HepG2 (cell line): Measurements from ENCODE around the gene KRTAP10-9. TPM values are rescaled to one million over a fixed set of nuclear protein-coding genes. Genes with fewer than 3 reads are reported as not detected.

Source experiments
- ATAC-seq: fragments of 200-7000 bp; cut with Tn5 transposase; 3 replicates; pipeline ENCODE4 v1.9.1; 2020; ENCODE audit warnings: mild to moderate bottlenecking, moderate library complexity
- BruUV-seq: library from RNA; stranded (reverse); fragments of 400-500 nt; replicated peaks from 2 replicates; lab custom pipeline; 2021; lab: Mats Ljungman, UMichigan
- CTCF ChIA-PET: fragments of 300-600 bp; formaldehyde crosslinking; extraction: SDS; loops from one replicate; lab custom pipeline; 2021; ENCODE audit warnings: low total read pairs, inconsistent platforms, low intra/inter-chr PET ratio; lab: Yijun Ruan, JAX
- POLR2A ChIA-PET: fragments of 350-600 bp; sonication (Branson Sonifier 250); formaldehyde crosslinking; loops from one replicate; lab custom pipeline; 2020; ENCODE audit warnings: antibody characterized with exemption, inconsistent platforms; lab: Yijun Ruan, JAX
- DNase-seq: peaks from one replicate; pipeline ENCODE4 v3.0.0-alpha.2; 2015; ENCODE audit warnings: low spot score
- FAIRE-seq: peaks from 3 replicates; lab custom pipeline; 2011; peaks lifted over from hg19 to GRCh38; lab: Jason Lieb, UNC
- H2AFZ ChIP-seq: one replicate; pipeline ENCODE4 v1.6.1; 2011; ENCODE audit warnings: low read length, inconsistent platforms
- H3K27ac ChIP-seq: fragments of 300-600 bp; 3 replicates; pipeline ENCODE4 v1.8.0; 2011; ENCODE audit warnings: mixed run types, mild to moderate bottlenecking, mixed read lengths, low read length, inconsistent platforms; ENCODE audit not compliant: insufficient read depth; ENCODE audit errors: extremely low read length
- H3K27me3 ChIP-seq, 2 experiments: fragments of 200-600 bp in 1 of 2; 2 replicates in 1 of 2; 3 replicates in 1 of 2; pipeline versions ENCODE4 v1.6.0 to v1.8.0; 2011; ENCODE audit warnings: low read length in 2 of 2, mild to moderate bottlenecking in 2 of 2, moderate library complexity in 2 of 2, inconsistent platforms in 1 of 2; ENCODE audit not compliant: insufficient read depth in 2 of 2, control insufficient read depth in 1 of 2
- H3K36me3 ChIP-seq, 2 experiments: fragments of 200-600 bp in 1 of 2; replicated peaks in 1 of 2; 2 replicates in 1 of 2; 3 replicates in 1 of 2; pipeline versions ENCODE4 v1.5.1 to v1.8.0; 2011; ENCODE audit warnings: low read length in 2 of 2, inconsistent platforms in 1 of 2; ENCODE audit not compliant: insufficient read depth in 2 of 2, control insufficient read depth in 1 of 2
- H3K4me1 ChIP-seq: 2 replicates; pipeline ENCODE4 v1.5.1; 2012; ENCODE audit warnings: low read length, inconsistent platforms; ENCODE audit not compliant: insufficient read depth
- H3K4me2 ChIP-seq: 2 replicates; pipeline ENCODE4 v1.6.0; 2011; ENCODE audit warnings: low read depth, low read length, inconsistent platforms
- H3K4me3 ChIP-seq, 3 experiments: fragments of 200-600 bp in 1 of 3; sonication (generic), shearing (Covaris generic) in 1 of 3; replicated peaks in 1 of 3; 2 replicates each; pipeline ENCODE4 v1.5.1; 2011 to 2016; ENCODE audit warnings: low read length in 3 of 3, inconsistent platforms in 2 of 3, low read depth in 2 of 3, mild to moderate bottlenecking in 2 of 3, control low read depth in 1 of 3, mixed read lengths in 1 of 3; ENCODE audit not compliant: insufficient read depth in 1 of 3
- H3K79me2 ChIP-seq: one replicate; pipeline ENCODE4 v1.6.1; 2011; ENCODE audit warnings: low read length, inconsistent platforms; ENCODE audit not compliant: insufficient read depth
- H3K9ac ChIP-seq: 2 replicates; pipeline ENCODE4 v1.6.0; 2011; ENCODE audit warnings: mild to moderate bottlenecking, low read depth, low read length, inconsistent platforms; ENCODE audit not compliant: insufficient read depth
- H3K9me3 ChIP-seq: 2 replicates; pipeline ENCODE4 v1.5.1; 2012; ENCODE audit warnings: mild to moderate bottlenecking, low read length
- H4K20me1 ChIP-seq: 2 replicates; pipeline ENCODE4 v1.6.0; 2011; ENCODE audit warnings: inconsistent platforms, mild to moderate bottlenecking, low read length, moderate library complexity; ENCODE audit not compliant: insufficient read depth
- ARNT ChIP-seq: fragments of 450-650 bp; IDR thresholded peaks from 2 replicates; pipeline ENCODE4 v1.6.1; 2017
- MED8 ChIP-seq: sonication (generic); formaldehyde crosslinking; IDR thresholded peaks from 2 replicates; pipeline ENCODE4 v1.8.1; 2023; ENCODE audit warnings: mild to moderate bottlenecking, missing genetic modification reagents; ENCODE audit not compliant: insufficient replicate concordance
- NFE2L2 ChIP-seq: fragments of 150-350 bp; IDR thresholded peaks from 2 replicates; pipeline ENCODE4 v1.6.1; 2014; ENCODE audit warnings: low read length
- PHF5A ChIP-seq: IDR thresholded peaks from one replicate; pipeline ENCODE4 v1.6.1; 2018; ENCODE audit warnings: low read depth, missing genetic modification reagents; ENCODE audit not compliant: unreplicated experiment
- PITX1 ChIP-seq: sonication (generic); formaldehyde crosslinking; IDR thresholded peaks from 2 replicates; pipeline ENCODE4 v1.5.1; 2020; ENCODE audit warnings: mild to moderate bottlenecking, missing genetic modification reagents
- STAG1 ChIP-seq: sonication (generic); formaldehyde crosslinking; IDR thresholded peaks from 2 replicates; pipeline ENCODE4 v1.4.0; 2020; ENCODE audit warnings: missing genetic modification reagents
- TCF7L2 ChIP-seq: IDR thresholded peaks from 2 replicates; pipeline ENCODE4 v1.6.1; 2011; ENCODE audit warnings: mild to moderate bottlenecking, low read depth, low read length, moderate library complexity
- ZNF234 ChIP-seq: sonication (generic); formaldehyde crosslinking; conservative IDR thresholded peaks from 2 replicates; pipeline ENCODE4 v1.5.1; 2020; ENCODE audit warnings: mild to moderate bottlenecking, missing genetic modification reagents
- ZNF296 ChIP-seq: sonication (generic); formaldehyde crosslinking; conservative IDR thresholded peaks from 2 replicates; pipeline ENCODE4 v1.5.0; 2020; ENCODE audit warnings: mild to moderate bottlenecking, missing genetic modification reagents
- WGBS: methylation state at CpG from one replicate; pipeline ENCODE4 v1.1.6; 2017; ENCODE audit warnings: low lambda C conversion rate; 5-methylcytosine and 5-hydroxymethylcytosine counted together
- in situ Hi-C: cut with HindIII; loops from 2 replicates; pipeline ENCODE4 v1.10.0; 2017; ENCODE audit warnings: low pct_unique_long_range_greater_than_20kb; ENCODE audit not compliant: extremely low pct_ligation_motif_present
- intact Hi-C: fragments of 100-400 bp; cut with micrococcal nuclease; formaldehyde crosslinking; loops from one replicate; pipeline ENCODE4 v1.10.0; 2022; ENCODE audit not compliant: unreplicated experiment
- polyA plus RNA-seq, 8 experiments: library from polyadenylated mRNA; depleted of rRNA in 3 of 8; stranded (reverse) in 7 of 8; unstranded in 1 of 8; fragments of >200 nt; fragmentation: Illumina TruSeq in 4 of 8; extraction: Trizol in 4 of 8; gene quantifications; 2 replicates each; pipeline versions ENCODE4 v1.2.1 to v1.2.3, GENCODE V29; 2011 to 2016; ENCODE audit warnings: low read depth in 4 of 8, missing spikeins in 1 of 8, mixed read lengths in 1 of 8; ENCODE audit not compliant: insufficient read depth in 1 of 8
- total RNA-seq, 5 experiments: library from RNA; depleted of rRNA; stranded (reverse); fragments of >200 nt; fragmentation: Illumina TruSeq; extraction: Trizol; gene quantifications; 2 replicates each; pipeline ENCODE4 v1.2.3, GENCODE V29; 2016; ENCODE audit warnings: low read depth in 1 of 5
- TF ChIP-seq, protein P1 (sequence below): sonication (generic); formaldehyde crosslinking; IDR thresholded peaks from 2 replicates; pipeline ENCODE4 v1.5.1; 2020; ENCODE audit warnings: missing genetic modification reagents, mild to moderate bottlenecking, borderline replicate concordance
- TF ChIP-seq, protein P2 (sequence below): sonication (generic); formaldehyde crosslinking; IDR thresholded peaks from 2 replicates; pipeline ENCODE4 v1.5.0; 2020; ENCODE audit warnings: mild to moderate bottlenecking, missing genetic modification reagents, moderate library complexity
- TF ChIP-seq, protein P3 (sequence below): IDR thresholded peaks from 2 replicates; pipeline ENCODE4 v1.4.0; 2020; ENCODE audit warnings: mild to moderate bottlenecking, missing genetic modification reagents

KRTAP10-9 gene
- total and polyA plus RNA-seq, 2 of the 13 experiments (the other 11 are each of a cell fraction or from before 2014, with no cell fraction given): not detected

DNA sequence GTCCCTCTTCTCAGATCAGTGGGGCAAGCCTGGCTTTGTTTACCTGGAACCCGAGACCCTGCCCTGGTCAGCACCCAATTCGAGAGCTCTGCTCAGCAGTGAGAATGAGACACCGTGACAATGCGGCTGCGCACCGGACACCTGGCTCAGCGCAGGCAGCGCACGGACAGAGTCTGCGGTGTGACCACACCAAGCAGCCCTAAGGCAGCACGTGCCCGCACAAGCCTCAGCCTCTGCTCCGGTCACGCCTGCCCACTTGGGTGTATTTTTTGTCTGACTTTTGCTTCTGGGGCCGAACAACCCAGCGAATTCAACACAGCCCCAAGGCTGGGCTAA, 10.3 kb upstream of the KRTAP10-9 start:
- ATAC-seq (no peak), DNase-seq (no peak), FAIRE-seq (no peak)
- H3K9me3 ChIP-seq: peaks cover 6% of the 10 kb centered on the region; the same call in 1 of the 2 replicates
- H3K4me2 ChIP-seq: no peak overlapping the region
- no peaks in the 10 kb centered on the region for H4K20me1 ChIP-seq
- no peak overlapping the region for H2AFZ ChIP-seq
- intact Hi-C loops (no loop called here), in situ Hi-C loops (no loop called here)
- WGBS: 25% methylated on average over 3 of the region's 16 CpGs
- no peak overlapping the region for H3K4me3 ChIP-seq
- ChIA-PET CTCF (no interaction called here), POLR2A (no interaction called here)
- no peaks in the 10 kb centered on the region for H3K36me3 ChIP-seq
- BruUV-seq: no TSS peak
- H3K9ac ChIP-seq: no peak overlapping the region
- H3K27ac ChIP-seq: no peak overlapping the region
- H3K79me2 ChIP-seq: no peaks in the 10 kb centered on the region
- no peak for TF ChIP-seq ZNF296 (CRISPR knock-in tag)
- no peak for TF ChIP-seq ARNT
- TF ChIP-seq, protein P1, sequence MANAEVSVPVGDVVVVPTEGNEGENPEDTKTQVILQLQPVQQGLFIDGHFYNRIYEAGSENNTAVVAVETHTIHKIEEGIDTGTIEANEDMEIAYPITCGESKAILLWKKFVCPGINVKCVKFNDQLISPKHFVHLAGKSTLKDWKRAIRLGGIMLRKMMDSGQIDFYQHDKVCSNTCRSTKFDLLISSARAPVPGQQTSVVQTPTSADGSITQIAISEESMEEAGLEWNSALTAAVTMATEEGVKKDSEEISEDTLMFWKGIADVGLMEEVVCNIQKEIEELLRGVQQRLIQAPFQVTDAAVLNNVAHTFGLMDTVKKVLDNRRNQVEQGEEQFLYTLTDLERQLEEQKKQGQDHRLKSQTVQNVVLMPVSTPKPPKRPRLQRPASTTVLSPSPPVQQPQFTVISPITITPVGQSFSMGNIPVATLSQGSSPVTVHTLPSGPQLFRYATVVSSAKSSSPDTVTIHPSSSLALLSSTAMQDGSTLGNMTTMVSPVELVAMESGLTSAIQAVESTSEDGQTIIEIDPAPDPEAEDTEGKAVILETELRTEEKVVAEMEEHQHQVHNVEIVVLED: no peak
- H3K27me3 ChIP-seq: peaks cover 1 to 28% of the 10 kb centered on the region in 2 experiments; a peak in 3 of 5 replicates
- H3K4me1 ChIP-seq: no peaks in the 10 kb centered on the region

DNA sequence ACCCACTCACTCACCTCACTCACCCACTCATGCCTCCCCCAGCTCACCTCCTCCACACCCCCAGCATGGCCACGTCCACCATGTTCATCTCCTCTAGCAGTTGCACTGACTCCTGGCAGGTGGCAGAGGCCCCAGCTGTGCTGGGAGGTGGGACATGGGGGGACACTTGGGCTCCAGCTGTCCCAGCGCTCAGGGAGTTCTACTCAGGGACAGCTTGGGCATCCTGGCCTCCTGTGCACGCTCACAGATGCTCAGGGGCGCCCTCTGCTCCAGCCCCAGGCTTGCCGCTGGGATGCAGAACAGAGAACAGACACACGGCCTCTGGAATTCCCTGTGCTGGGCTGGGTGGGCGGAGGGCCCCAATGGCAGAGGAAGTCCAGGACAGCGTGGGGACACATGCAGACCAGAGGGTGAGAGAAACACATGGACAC, 9.8 kb upstream of the KRTAP10-9 start:
- Histone ChIP-seq H2AFZ (no peak overlapping the region), H3K27ac (no peak overlapping the region), H3K4me2 (no peak overlapping the region), H3K27me3 (peaks cover 1 to 28% of the 10 kb centered on the region in 2 experiments; a peak in 3 of 5 replicates), H4K20me1 (no peaks in the 10 kb centered on the region), H3K9me3 (0 out of 2 replicates have a peak, but pooled peaks cover 4% of the 10 kb centered on the region), H3K4me1 (no peaks in the 10 kb centered on the region), H3K9ac (no peak overlapping the region), H3K4me3 (no peak overlapping the region), H3K79me2 (no peaks in the 10 kb centered on the region), H3K36me3 (no peaks in the 10 kb centered on the region)
- FAIRE-seq (no peak), ATAC-seq (peak; percentile 46; the same call in 2 of the 3 replicates), DNase-seq (no peak)
- intact Hi-C loops (no loop called here), in situ Hi-C loops (no loop called here)
- CTCF ChIA-PET: no interaction called here
- 16% methylated on average over 7 of the region's 8 CpGs for WGBS
- POLR2A ChIA-PET: no interaction called here
- TF ChIP-seq NFE2L2: no peak
- no peak for TF ChIP-seq ZNF234 (CRISPR knock-in tag)
- no peak for TF ChIP-seq MED8 (CRISPR knock-in tag)
- TF ChIP-seq TCF7L2: no peak
- TF ChIP-seq STAG1 (CRISPR knock-in tag): 0 out of 2 replicates have a peak, but pooled peaks have one; percentile 12
- no peak for TF ChIP-seq PHF5A (CRISPR knock-in tag)
- TF ChIP-seq, protein P2, sequence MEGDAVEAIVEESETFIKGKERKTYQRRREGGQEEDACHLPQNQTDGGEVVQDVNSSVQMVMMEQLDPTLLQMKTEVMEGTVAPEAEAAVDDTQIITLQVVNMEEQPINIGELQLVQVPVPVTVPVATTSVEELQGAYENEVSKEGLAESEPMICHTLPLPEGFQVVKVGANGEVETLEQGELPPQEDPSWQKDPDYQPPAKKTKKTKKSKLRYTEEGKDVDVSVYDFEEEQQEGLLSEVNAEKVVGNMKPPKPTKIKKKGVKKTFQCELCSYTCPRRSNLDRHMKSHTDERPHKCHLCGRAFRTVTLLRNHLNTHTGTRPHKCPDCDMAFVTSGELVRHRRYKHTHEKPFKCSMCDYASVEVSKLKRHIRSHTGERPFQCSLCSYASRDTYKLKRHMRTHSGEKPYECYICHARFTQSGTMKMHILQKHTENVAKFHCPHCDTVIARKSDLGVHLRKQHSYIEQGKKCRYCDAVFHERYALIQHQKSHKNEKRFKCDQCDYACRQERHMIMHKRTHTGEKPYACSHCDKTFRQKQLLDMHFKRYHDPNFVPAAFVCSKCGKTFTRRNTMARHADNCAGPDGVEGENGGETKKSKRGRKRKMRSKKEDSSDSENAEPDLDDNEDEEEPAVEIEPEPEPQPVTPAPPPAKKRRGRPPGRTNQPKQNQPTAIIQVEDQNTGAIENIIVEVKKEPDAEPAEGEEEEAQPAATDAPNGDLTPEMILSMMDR (CRISPR knock-in tag): peak; percentile 29; the same call in 1 of the 2 replicates
- TF ChIP-seq PITX1: no peak
- TF ChIP-seq, protein P3, sequence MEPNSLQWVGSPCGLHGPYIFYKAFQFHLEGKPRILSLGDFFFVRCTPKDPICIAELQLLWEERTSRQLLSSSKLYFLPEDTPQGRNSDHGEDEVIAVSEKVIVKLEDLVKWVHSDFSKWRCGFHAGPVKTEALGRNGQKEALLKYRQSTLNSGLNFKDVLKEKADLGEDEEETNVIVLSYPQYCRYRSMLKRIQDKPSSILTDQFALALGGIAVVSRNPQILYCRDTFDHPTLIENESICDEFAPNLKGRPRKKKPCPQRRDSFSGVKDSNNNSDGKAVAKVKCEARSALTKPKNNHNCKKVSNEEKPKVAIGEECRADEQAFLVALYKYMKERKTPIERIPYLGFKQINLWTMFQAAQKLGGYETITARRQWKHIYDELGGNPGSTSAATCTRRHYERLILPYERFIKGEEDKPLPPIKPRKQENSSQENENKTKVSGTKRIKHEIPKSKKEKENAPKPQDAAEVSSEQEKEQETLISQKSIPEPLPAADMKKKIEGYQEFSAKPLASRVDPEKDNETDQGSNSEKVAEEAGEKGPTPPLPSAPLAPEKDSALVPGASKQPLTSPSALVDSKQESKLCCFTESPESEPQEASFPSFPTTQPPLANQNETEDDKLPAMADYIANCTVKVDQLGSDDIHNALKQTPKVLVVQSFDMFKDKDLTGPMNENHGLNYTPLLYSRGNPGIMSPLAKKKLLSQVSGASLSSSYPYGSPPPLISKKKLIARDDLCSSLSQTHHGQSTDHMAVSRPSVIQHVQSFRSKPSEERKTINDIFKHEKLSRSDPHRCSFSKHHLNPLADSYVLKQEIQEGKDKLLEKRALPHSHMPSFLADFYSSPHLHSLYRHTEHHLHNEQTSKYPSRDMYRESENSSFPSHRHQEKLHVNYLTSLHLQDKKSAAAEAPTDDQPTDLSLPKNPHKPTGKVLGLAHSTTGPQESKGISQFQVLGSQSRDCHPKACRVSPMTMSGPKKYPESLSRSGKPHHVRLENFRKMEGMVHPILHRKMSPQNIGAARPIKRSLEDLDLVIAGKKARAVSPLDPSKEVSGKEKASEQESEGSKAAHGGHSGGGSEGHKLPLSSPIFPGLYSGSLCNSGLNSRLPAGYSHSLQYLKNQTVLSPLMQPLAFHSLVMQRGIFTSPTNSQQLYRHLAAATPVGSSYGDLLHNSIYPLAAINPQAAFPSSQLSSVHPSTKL (CRISPR knock-in tag): no peak
- BruUV-seq: no TSS peak
